Melanocyte of skin (primary cell): ENCODE measurements around the gene AP3D1. TPM values are rescaled to one million over a fixed set of nuclear protein-coding genes. Genes with fewer than 3 reads are reported as not detected.

ENCODE experiments used
- total RNA-seq, 2 donors: library from RNA; depleted of rRNA; stranded (reverse); fragments of >200 nt; gene quantifications; 2 replicates each; pipeline ENCODE4 v1.2.3, GENCODE V29; 2012

The AP3D1 gene
- total RNA-seq = 100 to 1,000 TPM; 114 to 163 TPM

DNA sequence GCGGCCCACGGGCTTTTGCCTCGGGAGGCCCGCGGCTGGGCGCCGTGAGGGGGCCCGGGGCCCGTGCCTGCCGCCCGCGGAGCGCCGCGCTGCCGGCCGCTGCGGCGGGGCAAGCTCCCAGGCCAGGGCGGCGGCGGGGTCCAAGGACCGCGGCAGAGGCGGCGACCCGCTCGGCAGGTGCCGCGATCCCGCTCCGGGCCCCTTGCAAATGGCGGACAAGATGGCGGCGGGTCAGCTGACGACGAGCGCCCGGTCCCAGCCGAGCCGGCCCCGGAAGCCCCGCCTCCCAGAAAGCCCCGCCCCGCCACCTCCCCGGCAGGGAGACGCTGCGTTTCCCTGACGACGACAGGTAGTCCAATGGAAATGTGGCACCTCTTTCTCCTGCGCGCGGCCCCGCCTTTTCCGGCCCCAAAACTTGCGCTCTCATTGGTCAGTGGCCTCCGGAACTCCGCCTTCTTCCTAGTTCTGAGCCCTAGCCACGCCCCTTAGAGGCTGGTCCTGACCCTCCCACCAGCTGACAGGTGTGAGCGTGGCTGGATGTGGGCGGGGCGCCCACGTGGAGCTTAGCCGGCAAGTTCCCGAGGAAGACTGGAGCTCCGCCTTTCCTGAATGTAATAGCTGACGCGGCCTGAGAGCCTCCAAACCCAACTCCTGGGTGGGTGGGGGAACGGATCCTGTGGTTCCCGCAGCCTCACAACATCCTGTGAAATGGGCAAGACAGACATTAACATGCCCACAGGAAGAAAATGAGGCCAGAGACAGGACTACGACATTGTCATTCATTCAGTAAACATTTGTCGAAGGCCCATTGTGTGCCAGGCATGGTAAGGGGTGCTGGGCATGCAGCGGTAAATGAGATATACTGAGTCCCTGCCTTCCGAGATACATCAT, at the start of gene AP3D1:
Gene AP3D1, minus strand, starts transcription at position 228 of the 891 bp plus-strand sequence. CDS start 232 bp downstream, outside the sequence.

DNA sequence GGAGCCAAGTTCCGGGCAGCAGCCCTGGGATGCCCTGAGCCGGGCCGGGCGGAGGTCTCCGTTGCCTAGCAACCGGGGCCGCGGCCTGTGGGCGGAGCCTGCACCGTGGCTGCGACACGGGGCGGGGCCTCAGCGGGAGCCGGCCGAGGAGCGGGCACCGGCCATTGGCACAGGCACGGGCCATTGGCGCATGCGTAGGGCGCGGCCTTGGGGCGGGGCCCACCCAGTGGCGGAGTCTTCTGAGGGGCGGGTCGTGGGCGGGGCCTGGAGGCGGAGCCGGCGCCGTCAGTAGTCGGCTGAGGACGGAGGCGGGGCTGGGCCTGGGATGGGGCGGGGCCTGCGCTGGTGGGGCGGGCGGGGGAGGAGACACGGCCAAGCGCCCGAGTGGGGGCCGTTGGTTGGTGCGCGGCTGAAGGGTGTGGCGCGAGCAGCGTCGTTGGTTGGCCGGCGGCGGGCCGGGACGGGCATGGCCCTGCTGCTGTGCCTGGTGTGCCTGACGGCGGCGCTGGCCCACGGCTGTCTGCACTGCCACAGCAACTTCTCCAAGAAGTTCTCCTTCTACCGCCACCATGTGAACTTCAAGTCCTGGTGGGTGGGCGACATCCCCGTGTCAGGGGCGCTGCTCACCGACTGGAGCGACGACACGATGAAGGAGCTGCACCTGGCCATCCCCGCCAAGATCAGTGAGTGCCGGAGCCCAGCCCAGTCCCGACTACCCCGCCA, 54.7 kb downstream of the AP3D1 start, which contains the start of gene IZUMO4:
Gene IZUMO4, plus strand, starts transcription at position 436 of the 723 bp plus-strand sequence. Its CDS starts 31 bp downstream, at position 467.

DNA sequence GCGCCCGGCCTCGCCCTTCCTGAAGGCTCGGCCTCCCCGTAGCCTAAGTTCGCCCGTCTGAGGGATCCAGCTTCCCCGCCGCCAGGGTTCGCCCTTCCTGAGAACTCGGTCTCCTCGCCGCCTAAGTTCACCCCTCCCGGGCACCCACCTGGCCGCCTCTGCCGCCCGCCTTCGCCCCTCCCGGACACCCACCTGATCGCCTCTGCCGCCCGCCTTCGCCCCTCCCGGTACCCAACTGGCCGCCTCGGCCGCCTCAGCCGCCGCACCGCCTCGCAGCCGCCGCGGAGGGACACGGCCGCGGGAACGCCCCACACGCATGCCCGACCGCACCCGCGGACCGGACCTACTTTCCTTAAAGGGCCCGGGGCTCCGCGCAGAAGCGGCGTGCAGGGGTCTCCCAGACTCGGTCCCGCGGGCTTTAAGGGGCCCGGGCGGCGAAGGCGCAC, 55.3 kb downstream of the AP3D1 start, which contains the start of gene MOB3A:
Gene MOB3A, minus strand, starts transcription at position 293 of the 446 bp plus-strand sequence. CDS start 17,766 bp downstream, outside the sequence.

DNA sequence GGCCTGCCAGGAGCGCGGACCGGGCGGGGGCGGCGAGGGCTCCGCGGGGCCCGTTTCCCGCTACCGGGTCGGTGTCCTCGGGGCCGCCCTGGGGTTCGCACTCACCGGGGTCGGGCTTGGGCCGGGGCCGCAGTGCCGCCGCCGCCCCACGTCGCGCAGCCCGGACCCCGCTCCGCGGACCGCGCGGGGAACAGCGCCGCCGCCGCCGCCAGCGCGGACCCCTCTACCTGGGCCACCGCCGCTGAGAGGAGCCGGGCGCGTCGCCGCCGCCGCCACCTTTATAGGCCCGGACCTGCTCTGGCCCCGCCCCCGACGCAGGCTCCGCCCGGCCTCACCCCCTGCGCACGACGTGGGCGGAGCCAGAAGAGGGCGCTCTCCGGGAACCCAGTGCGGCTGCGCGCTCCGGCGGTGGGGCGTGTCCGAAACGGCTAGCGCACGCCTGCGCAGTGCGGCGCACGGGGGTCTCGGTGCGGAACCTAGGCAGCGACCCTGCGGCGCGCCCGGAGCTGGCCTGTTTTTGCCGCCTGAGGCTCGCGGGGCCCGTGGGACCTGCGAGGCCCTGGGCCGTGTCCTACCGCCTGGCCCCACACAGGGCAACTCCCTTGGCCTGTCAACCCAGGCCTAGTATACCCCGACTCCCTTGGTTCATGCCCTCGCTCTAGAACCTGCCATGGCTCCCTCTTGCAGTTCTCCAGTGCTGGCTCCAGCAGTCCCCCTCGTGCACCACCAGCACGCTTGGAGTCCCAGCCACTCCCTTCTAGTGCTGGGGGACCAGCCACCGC, 100.2 kb downstream of the AP3D1 start, which contains the start of gene MKNK2:
Gene MKNK2, minus strand, starts transcription at position 254 of the 782 bp plus-strand sequence. CDS start 393 bp downstream, outside the sequence.

Other genes with a start within 250 kb of the AP3D1 start
- 10 to 100 TPM in 1 of 2 donors, 1 to 10 TPM in 1; 3.1 to 11.0 TPM for gene ADAT3, start 246.2 kb downstream of the AP3D1 start, total RNA-seq
- 10 to 100 TPM; 68.3 to 74.0 TPM for gene SCAMP4, start 246.2 kb downstream of the AP3D1 start, total RNA-seq
- gene CSNK1G2, start 210.4 kb downstream of the AP3D1 start, total RNA-seq = 10 to 100 TPM; 67.8 to 81.9 TPM
- 10 to 100 TPM; 54.0 to 55.9 TPM for gene BTBD2, start 135.9 kb downstream of the AP3D1 start, total RNA-seq
- gene MKNK2, start 100.3 kb downstream of the AP3D1 start, total RNA-seq = 10 to 100 TPM; 40.6 to 42.3 TPM
- gene MOB3A, start 55.2 kb downstream of the AP3D1 start, total RNA-seq = 10 to 100 TPM; 16.2 to 22.3 TPM
- gene IZUMO4, start 54.7 kb downstream of the AP3D1 start, total RNA-seq = under 1 TPM in 1 of 2 donors, not detected in 1; 0.69 TPM
- gene DOT1L, start 12.4 kb upstream of the AP3D1 start, total RNA-seq = 1 to 10 TPM; 5.2 to 8.0 TPM
- 10 to 100 TPM; 29.3 to 46.0 TPM for gene PLEKHJ1, start 84.8 kb upstream of the AP3D1 start, total RNA-seq
- 10 to 100 TPM; 19.3 to 42.3 TPM for gene SF3A2, start 85.3 kb upstream of the AP3D1 start, total RNA-seq
- under 1 TPM; 0.33 to 0.34 TPM for gene AMH, start 97.8 kb upstream of the AP3D1 start, total RNA-seq
- gene JSRP1, start 104.9 kb upstream of the AP3D1 start, total RNA-seq = not detected
- gene PEAK3, start 130.6 kb upstream of the AP3D1 start, total RNA-seq = not detected
- under 1 TPM in 1 of 2 donors, not detected in 1; under 0.01 TPM for gene LINGO3, start 156.6 kb upstream of the AP3D1 start, total RNA-seq
- 100 to 1,000 TPM in 1 of 2 donors, 10 to 100 TPM in 1; 69.9 to 128 TPM for gene LSM7, start 177.0 kb upstream of the AP3D1 start, total RNA-seq
- 10 to 100 TPM; 22.0 to 22.4 TPM for gene SPPL2B, start 177.1 kb upstream of the AP3D1 start, total RNA-seq
- gene TMPRSS9, start 208.7 kb upstream of the AP3D1 start, total RNA-seq = not detected